BE2C (cell line): ENCODE results near the gene FHOD3.

Source experiments
- DNase-seq: peaks from one replicate; pipeline ENCODE4 v3.0.0-alpha.2; 2020
- H3K27me3 ChIP-seq: fragments of 250-450 bp; sonication (Bioruptor Pico); 2 replicates; pipeline ENCODE4 v1.5.1; 2020; ENCODE audit warnings: mild to moderate bottlenecking
- H3K36me3 ChIP-seq: fragments of 250-450 bp; sonication (Bioruptor Pico); 2 replicates; pipeline ENCODE4 v1.5.1; 2020; ENCODE audit warnings: mild to moderate bottlenecking
- H3K4me1 ChIP-seq: fragments of 250-450 bp; sonication (Bioruptor Pico); 2 replicates; pipeline ENCODE4 v1.5.1; 2020
- H3K4me3 ChIP-seq: 2 replicates; pipeline ENCODE4 v1.5.1; 2011; ENCODE audit warnings: low read depth, low read length
- H3K9me3 ChIP-seq: fragments of 250-450 bp; sonication (Bioruptor Pico); 2 replicates; pipeline ENCODE4 v1.5.1; 2020
- CTCF ChIP-seq: IDR thresholded peaks from 2 replicates; pipeline ENCODE4 v1.5.1; 2012; ENCODE audit warnings: mild to moderate bottlenecking, low read depth, low read length

The FHOD3 gene

GRCh38 chr18:36298126-36298741, 721 bp downstream of the FHOD3 start:
- Histone ChIP-seq H3K27me3 (peaks cover 7% of the 10 kb centered on the region; the same call in 1 of the 2 replicates), H3K4me3 (peak overlapping the region; percentile 47), H3K4me1 (no peaks in the 10 kb centered on the region), H3K9me3 (no peaks in the 10 kb centered on the region), H3K36me3 (no peaks in the 10 kb centered on the region)
- TF ChIP-seq CTCF: no peak
- peak; percentile 29 for DNase-seq

GRCh38 chr18:36299015-36299414, 1.5 kb downstream of the FHOD3 start:
- Histone ChIP-seq H3K4me3 (no peak overlapping the region), H3K36me3 (no peaks in the 10 kb centered on the region), H3K4me1 (no peaks in the 10 kb centered on the region), H3K27me3 (peaks cover 7% of the 10 kb centered on the region; the same call in 1 of the 2 replicates), H3K9me3 (no peaks in the 10 kb centered on the region)
- no peak for DNase-seq
- TF ChIP-seq CTCF: no peak

- Histone ChIP-seq H3K9me3 (no peaks in the 10 kb centered on the region), H3K4me3 (no peak overlapping the region), H3K4me1 (no peaks in the 10 kb centered on the region), H3K36me3 (no peaks in the 10 kb centered on the region), H3K27me3 (peaks cover 7% of the 10 kb centered on the region; the same call in 1 of the 2 replicates)
- no peak for DNase-seq
- no peak for TF ChIP-seq CTCF
Measured at GRCh38 chr18:36300211-36300610, 2.7 kb downstream of the FHOD3 start.

- Histone ChIP-seq H3K36me3 (no peaks in the 10 kb centered on the region), H3K27me3 (peaks cover 7% of the 10 kb centered on the region; the same call in 1 of the 2 replicates), H3K9me3 (no peaks in the 10 kb centered on the region), H3K4me3 (no peak overlapping the region), H3K4me1 (no peaks in the 10 kb centered on the region)
- DNase-seq: no peak
- TF ChIP-seq CTCF: no peak
Measured at GRCh38 chr18:36301884-36302283, 4.4 kb downstream of the FHOD3 start.

GRCh38 chr18:36302676-36303075, 5.2 kb downstream of the FHOD3 start:
- DNase-seq: no peak
- peaks cover 7% of the 10 kb centered on the region; the same call in 1 of the 2 replicates for H3K27me3 ChIP-seq
- H3K9me3 ChIP-seq: no peaks in the 10 kb centered on the region
- H3K36me3 ChIP-seq: no peaks in the 10 kb centered on the region
- H3K4me1 ChIP-seq: no peaks in the 10 kb centered on the region
- H3K4me3 ChIP-seq: no peak overlapping the region
- TF ChIP-seq CTCF: no peak

- no peak for DNase-seq
Measured at GRCh38 chr18:36303211-36303844, 5.8 kb downstream of the FHOD3 start.

More at GRCh38 chr18:36303211-36303844, 5.8 kb downstream of the FHOD3 start:
- no peaks in the 10 kb centered on the region for H3K9me3 ChIP-seq
- H3K27me3 ChIP-seq: 0 out of 2 replicates have a peak, but pooled peaks cover 3% of the 10 kb centered on the region
- H3K4me3 ChIP-seq: no peak overlapping the region
- no peaks in the 10 kb centered on the region for H3K36me3 ChIP-seq
- no peaks in the 10 kb centered on the region for H3K4me1 ChIP-seq
- no peak for TF ChIP-seq CTCF
